Smooth muscle cell (in vitro differentiated cells): Measurements from ENCODE around the gene CCNE1. TPM values are rescaled to one million over a fixed set of nuclear protein-coding genes. Genes with fewer than 3 reads are reported as not detected.
A peak's percentile ranks its signal among the peaks of the same experiment; 100 is the strongest.

Experiments
- DNase-seq: peaks from one replicate; lab custom pipeline; 2025; ENCODE audit not compliant: unreplicated experiment; lab: John Stamatoyannopoulos, UW
- H2AFZ ChIP-seq: fragments of 200-600 bp; sonication (generic); 2 replicates; pipeline ENCODE4 v1.6.0; 2016; ENCODE audit warnings: antibody characterized with exemption, low read depth, mild to moderate bottlenecking
- H3F3A ChIP-seq: fragments of 200-600 bp; sonication (generic); 2 replicates; pipeline ENCODE4 v1.6.0; 2017; ENCODE audit warnings: antibody characterized with exemption, low read depth
- H3K27ac ChIP-seq: fragments of 200-600 bp; sonication (generic); 2 replicates; pipeline ENCODE4 v1.5.1; 2016; ENCODE audit warnings: low read depth, mild to moderate bottlenecking
- H3K27me3 ChIP-seq: fragments of 200-600 bp; sonication (generic); 2 replicates; pipeline ENCODE4 v1.6.1; 2016; ENCODE audit warnings: low read depth, mild to moderate bottlenecking
- H3K36me3 ChIP-seq: fragments of 200-600 bp; sonication (generic); 2 replicates; pipeline ENCODE4 v1.5.1; 2016; ENCODE audit warnings: low read depth
- H3K4me1 ChIP-seq: fragments of 200-600 bp; sonication (generic); 2 replicates; pipeline ENCODE4 v1.5.1; 2016; ENCODE audit warnings: low read depth
- H3K4me2 ChIP-seq: fragments of 200-600 bp; sonication (generic); 2 replicates; pipeline ENCODE4 v1.6.0; 2016; ENCODE audit warnings: mild to moderate bottlenecking
- H3K4me3 ChIP-seq: fragments of 200-600 bp; sonication (generic); 2 replicates; pipeline ENCODE4 v1.5.1; 2016; ENCODE audit warnings: mild to moderate bottlenecking
- H3K79me2 ChIP-seq: fragments of 200-600 bp; sonication (generic); 2 replicates; pipeline ENCODE4 v1.6.0; 2016; ENCODE audit warnings: low read depth, mild to moderate bottlenecking
- H3K9ac ChIP-seq: fragments of 200-600 bp; sonication (generic); 2 replicates; pipeline ENCODE4 v1.6.0; 2016; ENCODE audit warnings: low read depth
- H3K9me3 ChIP-seq: fragments of 200-600 bp; sonication (generic); replicated peaks from 2 replicates; pipeline ENCODE4 v1.5.1; 2016; ENCODE audit warnings: low read depth
- H4K20me1 ChIP-seq: fragments of 200-600 bp; sonication (generic); 2 replicates; pipeline ENCODE4 v1.6.0; 2016; ENCODE audit warnings: low read depth
- CTCF ChIP-seq: fragments of 200-600 bp; sonication (generic); IDR thresholded peaks from 2 replicates; pipeline ENCODE4 v1.5.1; 2017; ENCODE audit warnings: borderline replicate concordance, mild to moderate bottlenecking, antibody characterized with exemption; ENCODE audit not compliant: insufficient read depth, poor library complexity, severe bottlenecking
- WGBS: methylation state at CpG from one replicate; pipeline ENCODE4 v1.1.7; 2016; ENCODE audit warnings: low lambda C conversion rate; 5-methylcytosine and 5-hydroxymethylcytosine counted together
- polyA plus RNA-seq: library from polyadenylated mRNA; unstranded; fragments of >200 nt; fragmentation: Nextera tagmentation; extraction: Ambion mirVana; gene quantifications from 2 replicates; pipeline ENCODE4 v1.2.1, GENCODE V29; 2016
- total RNA-seq: library from RNA; depleted of rRNA; stranded (reverse); fragments of >200 nt; gene quantifications from 2 replicates; pipeline ENCODE4 v1.2.3, GENCODE V29; 2014

Gene CCNE1
- total and polyA plus RNA-seq, 2 experiments from 2014 or later, result 17.7 to 34.4 TPM

- Histone ChIP-seq H3K4me1 (no peaks in the 10 kb centered on the region), H3K36me3 (no peaks in the 10 kb centered on the region), H3K9ac (no peak overlapping the region), H3K4me2 (no peak overlapping the region), H3K9me3 (no peaks in the 10 kb centered on the region), H3K27me3 (no peaks in the 10 kb centered on the region), H4K20me1 (no peaks in the 10 kb centered on the region), H3K79me2 (no peaks in the 10 kb centered on the region), H3F3A (no peaks in the 10 kb centered on the region), H3K4me3 (no peak overlapping the region), H2AFZ (no peak overlapping the region), H3K27ac (no peak overlapping the region)
- no peak for TF ChIP-seq CTCF
- no peak for DNase-seq
- WGBS, result 91% methylated on average over 20 of the region's 20 CpGs
These were observed 44.1 kb downstream of the CCNE1 start for GRCh38 chr19:29855741-29856500.

GRCh38 chr19:29858000-29858596 is 46.3 kb downstream of the CCNE1 start:
- Histone ChIP-seq H3K4me2 (no peak overlapping the region), H3K79me2 (no peaks in the 10 kb centered on the region), H3K4me3 (no peak overlapping the region), H4K20me1 (no peaks in the 10 kb centered on the region), H3K27me3 (no peaks in the 10 kb centered on the region), H3K4me1 (no peaks in the 10 kb centered on the region), H3K27ac (no peak overlapping the region), H3K9ac (no peak overlapping the region), H3K9me3 (no peaks in the 10 kb centered on the region), H2AFZ (no peak overlapping the region), H3K36me3 (no peaks in the 10 kb centered on the region), H3F3A (no peaks in the 10 kb centered on the region)
- DNase-seq, result no peak
- peak; percentile 60 for TF ChIP-seq CTCF
- 19% methylated on average over 9 of the region's 9 CpGs for WGBS

GRCh38 chr19:29858621-29859020 is 46.8 kb downstream of the CCNE1 start:
- no peaks in the 10 kb centered on the region for H3K79me2 ChIP-seq
- H3K27ac ChIP-seq, result no peak overlapping the region
- no peak overlapping the region for H3K4me3 ChIP-seq
- no peaks in the 10 kb centered on the region for H3K27me3 ChIP-seq
- no peak for TF ChIP-seq CTCF
- no peak overlapping the region for H3K9ac ChIP-seq
- no peaks in the 10 kb centered on the region for H3K9me3 ChIP-seq
- no peaks in the 10 kb centered on the region for H4K20me1 ChIP-seq
- H3K36me3 ChIP-seq, result no peaks in the 10 kb centered on the region
- WGBS, result 66% methylated on average over 13 of the region's 13 CpGs
- no peak for DNase-seq
- no peak overlapping the region for H3K4me2 ChIP-seq
- no peak overlapping the region for H2AFZ ChIP-seq
- no peaks in the 10 kb centered on the region for H3F3A ChIP-seq
- H3K4me1 ChIP-seq, result no peaks in the 10 kb centered on the region

- WGBS, result 80% methylated on average over 3 of the region's 3 CpGs
- H4K20me1 ChIP-seq, result no peaks in the 10 kb centered on the region
- H3K9ac ChIP-seq, result no peak overlapping the region
- no peaks in the 10 kb centered on the region for H3K79me2 ChIP-seq
- H3K27me3 ChIP-seq, result peaks cover 16% of the 10 kb centered on the region
- TF ChIP-seq CTCF, result no peak
- H3F3A ChIP-seq, result no peaks in the 10 kb centered on the region
- H3K4me1 ChIP-seq, result no peaks in the 10 kb centered on the region
- no peak for DNase-seq
- H3K9me3 ChIP-seq, result no peaks in the 10 kb centered on the region
- H3K4me3 ChIP-seq, result no peak overlapping the region
- H3K27ac ChIP-seq, result no peak overlapping the region
- no peak overlapping the region for H3K4me2 ChIP-seq
- H3K36me3 ChIP-seq, result no peaks in the 10 kb centered on the region
- no peak overlapping the region for H2AFZ ChIP-seq
These were observed 48.7 kb downstream of the CCNE1 start for GRCh38 chr19:29860492-29860891.
